Hepatocyte (in vitro differentiated cells): ENCODE measurements around the gene TAL1. TPM values are rescaled to one million over a fixed set of nuclear protein-coding genes. Genes with fewer than 3 reads are reported as not detected.
"Not testable (repeated sequence)": the region's sequence is repeated elsewhere in the genome, so short reads cannot be mapped to it uniquely, and the experiment has no call there.

ENCODE experiments used
- DNase-seq: peaks from one replicate; pipeline ENCODE4 v3.0.0-alpha.2; 2016; ENCODE audit warnings: low spot score
- H2AFZ ChIP-seq: fragments of 200-600 bp; sonication (generic); 2 replicates; pipeline ENCODE4 v1.6.0; 2016; ENCODE audit warnings: antibody characterized with exemption, mild to moderate bottlenecking
- H3K27ac ChIP-seq: fragments of 200-600 bp; sonication (generic); 2 replicates; pipeline ENCODE4 v1.5.1; 2016; ENCODE audit warnings: mild to moderate bottlenecking
- H3K27me3 ChIP-seq: fragments of 200-600 bp; sonication (generic); 2 replicates; pipeline ENCODE4 v1.6.1; 2016
- H3K36me3 ChIP-seq: fragments of 200-600 bp; sonication (generic); replicated peaks from 2 replicates; pipeline ENCODE4 v1.5.1; 2016; ENCODE audit warnings: low read depth; ENCODE audit not compliant: insufficient read depth
- H3K4me1 ChIP-seq: fragments of 200-600 bp; sonication (generic); 2 replicates; pipeline ENCODE4 v1.5.1; 2016; ENCODE audit warnings: mild to moderate bottlenecking, moderate library complexity; ENCODE audit not compliant: insufficient read depth
- H3K4me2 ChIP-seq: fragments of 200-600 bp; sonication (generic); 2 replicates; pipeline ENCODE4 v1.6.0; 2016
- H3K4me3 ChIP-seq: fragments of 200-600 bp; sonication (generic); 2 replicates; pipeline ENCODE4 v1.5.1; 2016; ENCODE audit warnings: mild to moderate bottlenecking
- H3K79me2 ChIP-seq: fragments of 200-600 bp; sonication (generic); 2 replicates; pipeline ENCODE4 v1.6.0; 2017; ENCODE audit warnings: mild to moderate bottlenecking
- H3K9me2 ChIP-seq: fragments of 200-600 bp; sonication (generic); replicated peaks from 2 replicates; pipeline ENCODE4 v1.6.0; 2017; ENCODE audit warnings: mild to moderate bottlenecking; ENCODE audit not compliant: insufficient read depth
- H3K9me3 ChIP-seq: fragments of 200-600 bp; sonication (generic); 2 replicates; pipeline ENCODE4 v1.5.1; 2016; ENCODE audit warnings: low read depth, mild to moderate bottlenecking
- H4K20me1 ChIP-seq: fragments of 200-600 bp; sonication (generic); 2 replicates; pipeline ENCODE4 v1.6.0; 2016; ENCODE audit warnings: mild to moderate bottlenecking; ENCODE audit not compliant: insufficient read depth, poor library complexity, severe bottlenecking
- CTCF ChIP-seq: fragments of 200-600 bp; sonication (generic); IDR thresholded peaks from 2 replicates; pipeline ENCODE4 v1.5.1; 2016; ENCODE audit warnings: antibody characterized with exemption, mild to moderate bottlenecking; ENCODE audit not compliant: poor library complexity
- EZH2 ChIP-seq: fragments of 200-600 bp; sonication (generic); IDR thresholded peaks from 2 replicates; pipeline ENCODE4 v1.6.1; 2016; ENCODE audit warnings: antibody characterized with exemption, mild to moderate bottlenecking, borderline replicate concordance
- EZH2phosphoT487 ChIP-seq: fragments of 200-600 bp; sonication (generic); IDR thresholded peaks from one replicate; pipeline ENCODE4 v1.6.1; 2018; ENCODE audit warnings: antibody characterized with exemption, mild to moderate bottlenecking, low read depth, moderate library complexity; ENCODE audit not compliant: unreplicated experiment, severe bottlenecking
- WGBS: methylation state at CpG from one replicate; pipeline ENCODE4 v1.1.6; 2016; ENCODE audit warnings: low lambda C conversion rate; ENCODE audit errors: missing lambda C conversion rate; 5-methylcytosine and 5-hydroxymethylcytosine counted together
- polyA plus RNA-seq: library from polyadenylated mRNA; unstranded; fragments of >200 nt; fragmentation: Nextera tagmentation; extraction: Ambion mirVana; gene quantifications from 2 replicates; pipeline ENCODE4 v1.2.1, GENCODE V29; 2016
- total RNA-seq: library from RNA; depleted of rRNA; stranded (reverse); fragments of >200 nt; gene quantifications from 2 replicates; pipeline ENCODE4 v1.2.3, GENCODE V29; 2014

TAL1 gene
- total and polyA plus RNA-seq, 2 experiments from 2014 or later = 0.13 TPM; not detected in 1

- H2AFZ ChIP-seq = no peak overlapping the region
- WGBS = 29% methylated on average over 4 of the region's 4 CpGs
- no peaks in the 10 kb centered on the region for H3K4me1 ChIP-seq
- no peak for DNase-seq
- H3K27me3 ChIP-seq = peaks cover 3% of the 10 kb centered on the region
- H3K4me3 ChIP-seq = no peak overlapping the region
- H3K9me2 ChIP-seq = no peaks in the 10 kb centered on the region
- H4K20me1 ChIP-seq = no peaks in the 10 kb centered on the region
- H3K4me2 ChIP-seq = no peak overlapping the region
- H3K79me2 ChIP-seq = no peaks in the 10 kb centered on the region
- no peak overlapping the region for H3K27ac ChIP-seq
- no peaks in the 10 kb centered on the region for H3K36me3 ChIP-seq
- H3K9me3 ChIP-seq = no peaks in the 10 kb centered on the region
- TF ChIP-seq EZH2 = no peak
- no peak for TF ChIP-seq CTCF
These were observed 30.8 kb downstream of the TAL1 start for GRCh38 chr1:47201179-47201578.

- no peaks in the 10 kb centered on the region for H3K9me3 ChIP-seq
- TF ChIP-seq EZH2phosphoT487 = no peak
- TF ChIP-seq CTCF = no peak
- H3K36me3 ChIP-seq = no peaks in the 10 kb centered on the region
- no peak overlapping the region for H3K4me2 ChIP-seq
- H2AFZ ChIP-seq = no peak overlapping the region
- H3K4me3 ChIP-seq = no peak overlapping the region
- 88% methylated on average over 4 of the region's 4 CpGs for WGBS
- no peak for DNase-seq
- H3K79me2 ChIP-seq = no peaks in the 10 kb centered on the region
- no peaks in the 10 kb centered on the region for H4K20me1 ChIP-seq
- no peaks in the 10 kb centered on the region for H3K27me3 ChIP-seq
- no peaks in the 10 kb centered on the region for H3K9me2 ChIP-seq
- no peak overlapping the region for H3K27ac ChIP-seq
- no peaks in the 10 kb centered on the region for H3K4me1 ChIP-seq
These were observed 33.8 kb downstream of the TAL1 start for GRCh38 chr1:47198214-47198613.

- no peaks in the 10 kb centered on the region for H3K9me2 ChIP-seq
- no peaks in the 10 kb centered on the region for H3K9me3 ChIP-seq
- no peaks in the 10 kb centered on the region for H3K79me2 ChIP-seq
- WGBS = 72% methylated on average over 3 of the region's 3 CpGs
- DNase-seq = no peak
- H4K20me1 ChIP-seq = no peaks in the 10 kb centered on the region
- no peaks in the 10 kb centered on the region for H3K27me3 ChIP-seq
- H3K4me2 ChIP-seq = no peak overlapping the region
- H3K4me3 ChIP-seq = no peak overlapping the region
- no peak overlapping the region for H3K27ac ChIP-seq
- H3K36me3 ChIP-seq = no peaks in the 10 kb centered on the region
- peaks cover 15% of the 10 kb centered on the region for H3K4me1 ChIP-seq
- no peak overlapping the region for H2AFZ ChIP-seq
- TF ChIP-seq CTCF (no peak), EZH2 (no peak), EZH2phosphoT487 (no peak)
These were observed 35.4 kb downstream of the TAL1 start for GRCh38 chr1:47196622-47197021.

- H3K27ac ChIP-seq, H3K4me3 ChIP-seq, H2AFZ ChIP-seq, H3K9me3 ChIP-seq, DNase-seq, H3K9me2 ChIP-seq, H3K36me3 ChIP-seq, H4K20me1 ChIP-seq, H3K79me2 ChIP-seq, H3K4me2 ChIP-seq, H3K27me3 ChIP-seq: not testable (repeated sequence)
- H3K4me1 ChIP-seq = peaks cover 18% of the 10 kb centered on the region
- 95% methylated on average over 9 of the region's 9 CpGs for WGBS
These were observed 36.0 kb downstream of the TAL1 start for GRCh38 chr1:47195981-47196380.
